Karpas-422 (cell line): Measurements from ENCODE around the gene LDLRAP1. TPM values are rescaled to one million over a fixed set of nuclear protein-coding genes. Genes with fewer than 3 reads are reported as not detected.

Source experiments
- DNase-seq: peaks from one replicate; pipeline ENCODE4 v3.0.0-alpha.2; 2015
- H2AFZ ChIP-seq: fragments of 200-600 bp; sonication (generic); 2 replicates; pipeline ENCODE4 v1.6.1; 2014; ENCODE audit warnings: antibody characterized with exemption, low read length, mixed read lengths
- H3K27ac ChIP-seq: fragments of 200-600 bp; sonication (generic); 2 replicates; pipeline ENCODE4 v1.5.1; 2014; ENCODE audit warnings: mild to moderate bottlenecking, low read length, moderate library complexity
- H3K27me3 ChIP-seq: fragments of 200-600 bp; sonication (generic); 2 replicates; pipeline ENCODE4 v1.6.1; 2014; ENCODE audit warnings: low read length, mixed read lengths
- H3K36me3 ChIP-seq: fragments of 200-600 bp; sonication (generic); 2 replicates; pipeline ENCODE4 v1.6.1; 2014; ENCODE audit warnings: low read length, mixed read lengths; ENCODE audit not compliant: insufficient read depth
- H3K4me1 ChIP-seq: fragments of 200-600 bp; sonication (generic); 2 replicates; pipeline ENCODE4 v1.6.1; 2014; ENCODE audit warnings: mild to moderate bottlenecking, low read length, mixed read lengths
- H3K4me2 ChIP-seq: fragments of 200-600 bp; sonication (generic); 2 replicates; pipeline ENCODE4 v1.6.1; 2014; ENCODE audit warnings: low read length, low read depth, mild to moderate bottlenecking; ENCODE audit not compliant: poor library complexity, severe bottlenecking
- H3K4me3 ChIP-seq: fragments of 200-600 bp; sonication (generic); 2 replicates; pipeline ENCODE4 v1.5.1; 2014; ENCODE audit warnings: mild to moderate bottlenecking, antibody characterized with exemption, low read length, mixed read lengths
- H3K79me2 ChIP-seq: fragments of 200-600 bp; sonication (generic); 2 replicates; pipeline ENCODE4 v1.6.1; 2014; ENCODE audit warnings: mild to moderate bottlenecking, low read length, mixed read lengths
- H3K9ac ChIP-seq: fragments of 200-600 bp; sonication (generic); 2 replicates; pipeline ENCODE4 v1.6.0; 2014; ENCODE audit warnings: low read length
- H3K9me2 ChIP-seq: fragments of 200-600 bp; sonication (generic), shearing (Covaris generic); replicated peaks from 2 replicates; pipeline ENCODE4 v1.6.0; 2014; ENCODE audit warnings: mild to moderate bottlenecking, low read length, moderate library complexity; ENCODE audit not compliant: insufficient read depth
- H3K9me3 ChIP-seq: fragments of 300-700, 200-600 bp; sonication (generic); 2 replicates; pipeline ENCODE4 v1.6.1; 2014; ENCODE audit warnings: low read length, mixed read lengths
- H4K20me1 ChIP-seq: fragments of 200-600 bp; sonication (generic); 2 replicates; pipeline ENCODE4 v1.6.1; 2014; ENCODE audit warnings: mild to moderate bottlenecking, antibody characterized with exemption, low read length, low read depth; ENCODE audit not compliant: insufficient read depth
- total RNA-seq: library from RNA; depleted of rRNA; stranded (reverse); fragments of >200 nt; shearing (Covaris generic); gene quantifications from 2 replicates; pipeline ENCODE4 v1.2.3, GENCODE V29; 2014; ENCODE audit warnings: low replicate concordance

Gene LDLRAP1
- total RNA-seq, 1 experiment from 2014 or later = not detected

DNA sequence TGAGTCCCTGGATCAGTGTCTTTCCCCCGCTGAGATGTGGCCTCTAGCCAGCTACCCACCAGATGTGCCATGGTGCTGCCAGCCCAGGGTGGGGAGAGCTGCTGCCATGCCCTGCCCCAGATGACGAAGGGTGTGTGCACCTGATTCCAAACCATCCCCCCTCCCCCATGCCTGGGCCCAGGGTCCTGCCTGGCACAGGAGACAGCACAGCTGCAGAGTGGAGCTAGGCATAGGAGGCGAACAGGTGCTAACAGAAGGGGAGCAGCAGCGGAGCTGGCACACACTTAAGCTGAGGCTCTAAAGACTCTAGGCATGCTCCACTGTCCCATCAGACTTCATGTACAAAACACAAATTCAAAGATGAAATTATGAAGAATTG is 9.0 kb upstream of the LDLRAP1 start:
- Histone ChIP-seq H3K9me3 (no peaks in the 10 kb centered on the region), H3K4me2 (no peak overlapping the region), H3K79me2 (no peaks in the 10 kb centered on the region), H3K27ac (no peak overlapping the region), H3K4me3 (no peak overlapping the region), H3K27me3 (no peaks in the 10 kb centered on the region), H3K36me3 (no peaks in the 10 kb centered on the region), H3K9me2 (no peaks in the 10 kb centered on the region), H3K9ac (no peak overlapping the region), H3K4me1 (no peaks in the 10 kb centered on the region), H4K20me1 (no peaks in the 10 kb centered on the region), H2AFZ (no peak overlapping the region)
- DNase-seq = no peak

DNA sequence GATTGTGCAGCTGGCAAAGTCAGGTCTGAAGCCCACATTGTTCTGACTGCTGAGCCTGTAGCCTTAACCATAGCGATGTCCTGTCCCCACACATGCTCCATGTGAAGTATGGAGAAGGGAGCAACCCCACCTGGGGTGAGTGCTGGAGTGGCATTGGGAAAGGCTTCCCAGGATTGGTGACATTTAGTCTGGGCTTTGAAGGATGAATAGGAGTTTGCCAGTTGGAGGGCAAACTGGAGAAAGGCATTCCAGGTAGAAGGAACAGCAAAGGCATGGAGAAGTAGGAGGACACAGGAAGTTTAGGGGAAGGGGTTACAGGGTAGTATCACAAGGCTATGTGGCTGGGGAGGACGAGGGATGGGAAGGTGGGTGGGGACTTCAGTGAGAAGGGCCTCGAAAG is 7.3 kb upstream of the LDLRAP1 start:
- Histone ChIP-seq H3K4me2 (no peak overlapping the region), H2AFZ (no peak overlapping the region), H3K9me2 (no peaks in the 10 kb centered on the region), H3K79me2 (no peaks in the 10 kb centered on the region), H3K27ac (no peak overlapping the region), H3K9ac (no peak overlapping the region), H3K4me1 (no peaks in the 10 kb centered on the region), H4K20me1 (no peaks in the 10 kb centered on the region), H3K9me3 (no peaks in the 10 kb centered on the region), H3K27me3 (no peaks in the 10 kb centered on the region), H3K36me3 (no peaks in the 10 kb centered on the region), H3K4me3 (no peak overlapping the region)
- no peak for DNase-seq

DNA sequence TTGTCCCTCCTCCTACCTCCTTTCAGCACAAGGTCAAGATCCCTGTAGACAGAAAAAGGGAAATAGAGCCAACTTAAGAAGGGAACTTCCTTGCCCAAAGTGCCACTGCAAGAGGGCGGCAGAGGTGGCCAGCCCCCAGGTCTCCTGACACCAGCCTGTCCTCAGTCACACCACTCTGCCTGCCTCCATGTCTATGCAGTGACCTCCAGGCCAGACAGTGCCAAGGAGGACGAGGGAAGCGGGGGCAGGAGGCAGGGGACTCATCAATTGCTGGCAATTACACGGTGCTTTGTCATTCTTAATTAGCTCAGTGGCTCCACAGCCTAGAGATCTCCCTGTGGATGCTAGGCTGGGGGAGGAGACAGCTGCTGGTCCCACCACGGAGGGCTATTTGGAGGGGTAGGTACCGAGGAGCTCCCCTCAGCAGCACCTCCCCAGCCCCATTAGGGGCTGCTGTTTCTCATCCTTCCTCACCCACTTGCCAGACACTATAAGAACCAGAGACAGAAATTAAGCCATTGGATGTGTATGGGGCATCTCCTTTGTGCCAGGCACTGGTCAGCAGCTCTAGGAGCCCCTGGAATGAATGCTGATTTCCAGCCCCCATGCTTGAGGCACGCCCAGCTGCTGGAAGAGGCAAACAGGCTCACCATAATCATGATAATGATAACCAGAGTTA is 6.1 kb upstream of the LDLRAP1 start:
- no peaks in the 10 kb centered on the region for H3K4me1 ChIP-seq
- H3K9me2 ChIP-seq = no peaks in the 10 kb centered on the region
- no peak overlapping the region for H3K4me2 ChIP-seq
- H3K9ac ChIP-seq = no peak overlapping the region
- no peak for DNase-seq
- H3K27ac ChIP-seq = no peak overlapping the region
- no peak overlapping the region for H2AFZ ChIP-seq
- H3K27me3 ChIP-seq = no peaks in the 10 kb centered on the region
- H3K9me3 ChIP-seq = no peaks in the 10 kb centered on the region
- H3K36me3 ChIP-seq = no peaks in the 10 kb centered on the region
- H3K79me2 ChIP-seq = no peaks in the 10 kb centered on the region
- H3K4me3 ChIP-seq = no peak overlapping the region
- 0 out of 2 replicates have a peak, but pooled peaks cover 4% of the 10 kb centered on the region for H4K20me1 ChIP-seq

DNA sequence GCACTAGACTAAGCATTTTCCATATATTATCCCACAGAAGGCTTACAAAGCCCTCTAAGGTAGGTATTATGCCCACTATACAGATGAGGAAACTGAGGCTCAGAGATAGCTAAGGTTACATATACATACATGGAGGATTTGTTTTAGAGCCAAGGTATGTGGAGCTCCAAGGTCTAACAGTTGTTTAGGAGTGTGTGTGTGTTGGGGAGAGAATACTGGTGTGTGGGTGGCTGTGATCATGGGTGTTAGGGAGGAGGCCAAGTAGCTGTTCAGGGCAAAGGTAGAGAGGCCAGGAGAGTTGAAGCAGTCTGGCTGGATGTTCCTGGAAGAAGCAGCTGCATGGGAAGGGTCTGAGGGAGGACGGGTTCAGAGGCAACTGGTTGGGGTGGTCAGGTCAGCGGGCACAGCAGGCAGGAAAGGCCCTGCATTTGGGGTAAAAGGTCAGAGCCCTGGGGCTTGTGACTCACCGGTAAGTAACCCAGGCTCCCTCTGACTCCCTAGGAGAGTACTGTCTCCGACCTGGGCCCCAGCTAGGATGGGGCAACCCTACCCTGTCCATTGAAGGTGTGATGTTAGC is 5.1 kb upstream of the LDLRAP1 start:
- Histone ChIP-seq H3K36me3 (no peaks in the 10 kb centered on the region), H3K4me3 (no peak overlapping the region), H3K4me1 (no peaks in the 10 kb centered on the region), H3K9me2 (no peaks in the 10 kb centered on the region), H2AFZ (no peak overlapping the region), H3K79me2 (no peaks in the 10 kb centered on the region), H3K4me2 (no peak overlapping the region), H4K20me1 (0 out of 2 replicates have a peak, but pooled peaks cover 4% of the 10 kb centered on the region), H3K27me3 (no peaks in the 10 kb centered on the region), H3K9me3 (no peaks in the 10 kb centered on the region), H3K9ac (no peak overlapping the region), H3K27ac (no peak overlapping the region)
- no peak for DNase-seq

DNA sequence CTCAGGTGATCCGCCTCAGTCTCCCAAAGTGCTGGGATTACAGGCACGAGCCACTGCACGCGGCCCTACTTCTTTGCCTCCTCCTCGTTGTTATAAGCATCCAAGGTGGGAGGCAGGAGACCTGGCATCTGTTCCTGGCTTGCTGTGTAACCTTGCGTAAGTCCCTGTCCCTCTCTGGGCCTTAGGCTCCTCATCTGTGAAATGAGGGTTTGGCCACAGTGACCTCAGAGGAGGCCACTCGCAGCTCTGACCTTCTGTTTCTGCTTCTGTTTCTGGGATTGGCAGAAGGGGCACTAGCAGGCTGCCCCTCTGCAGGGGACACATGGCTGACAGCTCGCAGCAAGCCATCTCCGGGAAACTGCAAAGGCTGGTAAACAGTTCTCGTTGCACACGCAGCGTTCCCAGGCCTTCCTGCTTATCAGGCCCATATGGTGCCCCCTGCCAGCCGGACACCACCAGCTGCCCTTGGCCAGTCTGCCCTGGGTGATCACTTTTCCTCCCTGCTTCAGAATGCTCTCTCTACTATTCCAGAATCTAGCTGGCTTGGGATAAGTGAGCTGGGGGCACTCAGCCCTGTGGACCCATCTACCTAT is 2.6 kb upstream of the LDLRAP1 start:
- Histone ChIP-seq H3K27ac (no peak overlapping the region), H4K20me1 (0 out of 2 replicates have a peak, but pooled peaks cover 4% of the 10 kb centered on the region), H3K79me2 (no peaks in the 10 kb centered on the region), H2AFZ (no peak overlapping the region), H3K36me3 (no peaks in the 10 kb centered on the region), H3K27me3 (no peaks in the 10 kb centered on the region), H3K9me3 (no peaks in the 10 kb centered on the region), H3K4me3 (no peak overlapping the region), H3K9me2 (no peaks in the 10 kb centered on the region), H3K9ac (no peak overlapping the region), H3K4me1 (no peaks in the 10 kb centered on the region), H3K4me2 (no peak overlapping the region)
- no peak for DNase-seq

DNA sequence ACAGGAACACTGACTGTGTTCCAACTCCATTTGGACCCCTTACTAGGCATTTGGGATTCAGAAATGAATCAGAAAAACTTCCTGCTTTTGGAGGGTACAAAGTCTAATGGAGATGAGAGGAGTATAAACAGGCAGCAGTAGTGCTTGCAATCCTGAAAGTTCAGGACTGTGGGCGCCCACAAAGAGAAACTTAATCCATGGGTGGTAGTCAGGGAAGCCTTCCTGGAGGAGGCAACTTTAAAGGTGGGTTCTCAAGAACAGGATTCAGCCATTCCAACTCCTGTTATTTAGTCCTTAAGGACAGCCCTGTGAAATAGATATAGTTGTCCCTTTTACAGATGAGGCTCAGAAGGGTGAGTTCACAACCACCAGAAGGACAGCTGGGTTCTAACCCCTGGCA is 2.0 kb upstream of the LDLRAP1 start:
- no peaks in the 10 kb centered on the region for H3K27me3 ChIP-seq
- no peak overlapping the region for H3K27ac ChIP-seq
- no peaks in the 10 kb centered on the region for H3K9me3 ChIP-seq
- H3K9me2 ChIP-seq = no peaks in the 10 kb centered on the region
- H2AFZ ChIP-seq = no peak overlapping the region
- H3K4me3 ChIP-seq = no peak overlapping the region
- H3K36me3 ChIP-seq = no peaks in the 10 kb centered on the region
- DNase-seq = no peak
- no peak overlapping the region for H3K9ac ChIP-seq
- 0 out of 2 replicates have a peak, but pooled peaks cover 4% of the 10 kb centered on the region for H4K20me1 ChIP-seq
- H3K4me1 ChIP-seq = no peaks in the 10 kb centered on the region
- no peaks in the 10 kb centered on the region for H3K79me2 ChIP-seq
- H3K4me2 ChIP-seq = no peak overlapping the region

DNA sequence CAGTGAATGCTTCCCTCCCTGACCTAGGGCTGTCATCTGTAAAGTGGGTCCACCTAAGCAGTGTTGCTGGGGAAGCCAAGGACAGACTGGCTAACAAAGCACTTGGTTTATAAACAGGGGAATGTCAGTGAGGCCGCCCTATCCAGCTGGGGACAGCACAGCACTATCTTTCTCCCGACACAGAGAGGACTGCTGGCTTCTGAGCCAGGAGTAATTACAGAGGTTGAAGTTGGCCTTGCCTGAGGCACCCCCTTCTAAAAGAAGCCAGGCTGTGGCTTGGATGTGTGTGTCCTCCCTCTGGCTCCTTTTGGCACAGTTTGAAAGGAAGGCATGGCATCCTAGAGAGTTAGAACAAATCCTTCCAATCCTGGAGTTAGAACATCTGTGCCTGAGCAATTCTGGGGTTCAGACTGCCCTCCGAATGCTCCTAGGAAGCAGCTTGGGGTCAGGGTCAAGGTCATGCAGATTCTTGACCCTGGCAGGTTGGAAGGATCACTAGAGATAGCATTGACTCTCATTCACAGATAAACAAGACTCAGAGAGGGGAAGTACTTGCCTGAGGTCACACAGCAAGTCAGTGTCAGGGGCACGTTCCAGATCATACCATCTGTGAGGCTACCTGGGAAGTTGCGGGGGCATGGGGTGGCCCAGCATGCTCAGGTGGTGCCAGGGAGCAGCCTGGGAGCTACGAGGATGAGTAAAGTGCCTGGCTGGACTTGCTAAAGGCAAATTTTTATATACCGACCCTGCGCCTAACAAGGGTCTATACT is 1.3 kb upstream of the LDLRAP1 start:
- H2AFZ ChIP-seq = no peak overlapping the region
- H3K4me3 ChIP-seq = no peak overlapping the region
- no peak overlapping the region for H3K27ac ChIP-seq
- no peaks in the 10 kb centered on the region for H3K79me2 ChIP-seq
- H4K20me1 ChIP-seq = 0 out of 2 replicates have a peak, but pooled peaks cover 4% of the 10 kb centered on the region
- no peak for DNase-seq
- no peaks in the 10 kb centered on the region for H3K9me3 ChIP-seq
- H3K27me3 ChIP-seq = no peaks in the 10 kb centered on the region
- no peaks in the 10 kb centered on the region for H3K36me3 ChIP-seq
- H3K9me2 ChIP-seq = no peaks in the 10 kb centered on the region
- H3K4me1 ChIP-seq = no peaks in the 10 kb centered on the region
- H3K4me2 ChIP-seq = no peak overlapping the region
- no peak overlapping the region for H3K9ac ChIP-seq

DNA sequence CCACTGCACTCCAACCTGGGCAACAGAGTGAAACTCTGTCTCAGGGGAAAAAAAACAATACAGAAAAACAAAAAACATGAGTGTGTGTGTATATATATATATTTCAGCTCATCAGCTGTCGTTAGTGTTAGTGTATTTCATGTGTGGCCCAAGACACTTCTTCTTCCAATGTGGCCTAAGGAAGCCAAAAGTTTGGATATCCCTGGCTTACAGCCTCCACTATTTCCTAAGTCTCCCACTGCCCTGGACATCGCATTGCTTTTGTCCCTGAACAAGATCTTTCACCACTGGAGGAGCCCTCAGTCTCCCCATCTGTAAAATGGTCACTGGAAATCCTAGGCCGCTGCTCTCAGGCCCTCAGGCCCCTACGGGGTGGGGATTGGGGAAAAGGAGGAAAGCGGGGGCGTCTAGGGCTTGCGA is 391 bp upstream of the LDLRAP1 start:
- Histone ChIP-seq H3K4me2 (no peak overlapping the region), H4K20me1 (0 out of 2 replicates have a peak, but pooled peaks cover 4% of the 10 kb centered on the region), H3K9ac (no peak overlapping the region), H3K36me3 (no peaks in the 10 kb centered on the region), H3K4me1 (no peaks in the 10 kb centered on the region), H3K27ac (no peak overlapping the region), H3K27me3 (no peaks in the 10 kb centered on the region), H3K4me3 (no peak overlapping the region), H3K9me3 (no peaks in the 10 kb centered on the region), H3K9me2 (no peaks in the 10 kb centered on the region), H2AFZ (no peak overlapping the region), H3K79me2 (no peaks in the 10 kb centered on the region)
- no peak for DNase-seq
